T-helper 2 cell (primary cell): ENCODE results near the gene SLC1A2.

ENCODE experiments used
- DNase-seq, 5 experiments: peaks; one replicate each; pipeline versions ENCODE4 v3.0.0 to v3.0.0-alpha.2; 2012 to 2022

Gene SLC1A2

GRCh38 chr11:35267504-35267903, 151.9 kb downstream of the SLC1A2 start:
- DNase-seq, result no peak

- no peak for DNase-seq
Observed at GRCh38 chr11:35265755-35266454, 153.5 kb downstream of the SLC1A2 start.

DNA sequence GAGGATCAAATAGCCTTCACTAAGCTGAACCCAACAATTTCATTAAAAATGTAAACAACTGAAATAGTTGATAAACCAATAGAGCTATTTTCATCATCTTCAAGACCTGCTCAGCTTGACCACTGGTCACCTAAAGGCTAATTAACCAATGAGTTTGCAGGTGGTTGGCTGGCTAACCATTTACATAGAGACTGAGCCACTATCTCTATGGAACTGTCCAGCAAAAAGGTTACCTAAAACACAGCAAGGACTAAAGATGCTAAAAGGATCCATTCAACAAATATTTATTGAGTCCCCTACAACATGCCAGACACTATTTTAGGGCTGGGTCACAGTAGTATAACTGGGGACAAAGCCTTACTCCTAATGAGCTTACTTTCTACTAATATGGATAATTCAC, 156.6 kb downstream of the SLC1A2 start:
- no peak for DNase-seq

DNA sequence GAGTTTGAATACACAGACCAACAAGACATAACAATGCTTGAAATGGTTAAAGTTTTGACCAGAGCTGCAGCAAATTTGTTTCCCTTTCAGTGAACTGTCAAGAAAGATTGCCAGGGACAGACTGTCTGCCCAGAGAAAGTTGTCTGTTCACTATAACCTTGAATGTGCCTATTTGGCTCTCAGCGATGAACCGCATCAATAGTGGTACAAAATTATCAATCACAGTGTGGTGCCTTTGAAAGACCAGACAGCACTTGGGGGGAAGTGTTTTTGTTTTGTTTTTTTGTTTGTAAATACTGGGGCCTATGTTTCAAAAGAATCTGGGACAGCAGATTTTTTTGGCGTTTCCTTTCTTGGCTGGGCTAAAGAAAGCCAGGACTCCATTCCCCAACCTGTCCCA, 157.3 kb downstream of the SLC1A2 start:
- no peak for DNase-seq

DNA sequence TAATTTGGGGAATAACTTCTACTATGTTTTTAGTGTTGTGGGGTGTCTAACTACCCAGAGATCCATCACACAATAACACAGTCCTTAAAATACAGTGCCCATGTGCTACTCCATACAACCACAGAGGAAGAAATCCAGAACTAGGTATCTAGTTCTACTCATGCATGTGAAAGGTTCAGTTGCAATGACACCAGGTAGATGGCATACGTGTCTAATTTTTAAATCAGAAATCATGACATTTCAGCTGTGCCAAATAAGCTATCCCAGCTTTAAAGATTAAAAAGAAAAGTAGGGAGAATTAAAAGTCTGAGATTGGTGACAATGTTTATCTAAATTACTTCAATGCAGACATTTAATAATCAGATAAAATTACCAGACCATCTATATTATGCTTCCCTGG, 158.2 kb downstream of the SLC1A2 start:
- DNase-seq, result no peak

- DNase-seq, result no peak
Observed at GRCh38 chr11:35260342-35260985, 158.9 kb downstream of the SLC1A2 start.

- no peak for DNase-seq
Observed at GRCh38 chr11:35259529-35259928, 159.8 kb downstream of the SLC1A2 start.

DNA sequence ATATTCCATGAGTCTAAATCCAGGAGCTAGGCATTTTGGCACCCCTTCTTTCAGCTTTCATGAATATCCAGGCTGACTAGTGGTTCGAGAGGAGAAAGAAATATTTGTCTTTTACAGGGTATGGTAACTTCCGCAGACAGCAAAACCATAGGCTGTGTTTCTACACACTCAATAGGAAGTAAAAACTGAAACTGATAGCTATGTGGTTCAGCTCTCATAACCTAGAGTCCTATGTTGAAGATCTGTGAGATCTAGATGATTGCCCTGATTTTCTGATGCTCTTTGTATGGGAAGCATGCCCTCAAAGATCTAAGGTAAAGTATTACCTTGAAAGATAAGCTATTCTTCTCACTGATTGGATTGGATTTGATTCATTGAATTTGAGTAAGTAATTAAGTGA, 162.1 kb downstream of the SLC1A2 start:
- DNase-seq, result peak in 2 of 5 experiments; percentile 46 to 83

DNA sequence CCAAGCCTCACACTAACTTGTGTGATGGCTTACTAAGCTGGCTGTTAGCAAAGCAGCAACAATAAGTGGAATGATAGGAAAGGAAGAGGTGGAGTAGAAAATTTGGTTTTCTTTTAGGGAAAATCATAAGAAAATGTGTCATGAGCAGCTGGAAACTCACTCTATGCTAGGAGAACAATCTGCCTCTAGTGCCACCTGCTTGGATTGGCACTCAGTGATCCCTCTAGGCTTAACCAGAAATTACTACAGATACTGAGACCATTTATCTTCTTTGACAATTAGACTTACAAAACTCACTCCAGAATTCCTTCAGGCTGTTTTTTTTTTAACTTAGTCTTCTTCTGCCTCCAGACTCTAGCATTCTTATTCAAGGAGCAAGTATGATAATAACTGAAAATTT, 163.1 kb downstream of the SLC1A2 start:
- no peak for DNase-seq

- no peak for DNase-seq
Observed at GRCh38 chr11:35255514-35255913, 163.8 kb downstream of the SLC1A2 start.

DNA sequence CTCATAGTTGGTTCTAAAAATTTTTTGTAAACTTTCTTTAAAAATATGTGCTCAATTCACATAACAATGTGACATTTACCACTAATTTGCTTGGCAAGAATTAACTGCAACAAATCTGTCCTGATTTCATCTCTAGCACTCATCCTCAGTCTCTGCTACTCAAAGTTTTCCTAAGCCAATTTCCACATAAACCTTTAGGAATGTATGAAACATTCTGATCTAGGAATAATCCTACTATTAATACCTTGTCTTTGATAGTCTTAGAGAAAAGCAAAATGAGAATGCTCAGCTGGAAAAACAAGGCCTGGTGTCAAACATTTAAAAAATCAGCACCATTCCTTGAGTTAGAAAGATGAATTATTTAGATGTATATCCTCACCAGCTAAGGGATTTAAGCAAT, 166.1 kb downstream of the SLC1A2 start:
- no peak for DNase-seq

- no peak for DNase-seq
Observed at GRCh38 chr11:35250621-35251020, 168.7 kb downstream of the SLC1A2 start.

- no peak for DNase-seq
Observed at GRCh38 chr11:35250192-35250591, 169.2 kb downstream of the SLC1A2 start.

DNA sequence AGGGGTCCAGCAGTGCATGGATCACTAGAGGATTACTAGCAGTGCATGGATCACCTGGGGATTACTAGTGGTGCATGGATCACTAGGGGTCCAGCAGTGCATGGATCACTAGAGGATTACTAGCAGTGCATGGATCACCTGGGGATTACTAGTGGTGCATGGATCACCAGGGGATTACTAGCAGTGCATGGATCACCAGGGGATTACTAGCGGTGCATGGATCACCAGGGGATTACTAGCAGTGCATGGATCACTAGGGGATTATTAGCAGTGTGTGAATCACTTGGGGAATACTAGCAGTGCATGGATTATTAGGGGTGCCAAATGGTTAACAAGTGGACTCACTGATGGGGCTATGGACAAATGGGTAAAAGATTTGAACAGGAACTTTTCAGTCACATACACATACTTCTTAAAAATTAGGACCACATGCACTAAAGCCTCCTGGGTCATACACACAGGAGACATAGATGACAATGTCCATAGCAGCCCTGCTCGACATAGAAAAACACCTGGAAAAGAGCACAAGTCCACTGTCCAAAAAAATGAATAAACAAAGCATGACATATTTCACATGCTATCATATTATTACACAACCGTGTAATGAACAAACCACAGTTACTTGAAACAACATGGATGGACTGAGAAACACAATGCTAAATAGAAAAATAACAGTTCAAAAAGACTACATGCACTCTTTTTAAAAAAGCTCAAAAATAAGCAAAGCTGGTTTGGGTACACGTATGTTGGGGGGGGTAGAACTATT, 170.6 kb downstream of the SLC1A2 start:
- DNase-seq, result no peak

DNA sequence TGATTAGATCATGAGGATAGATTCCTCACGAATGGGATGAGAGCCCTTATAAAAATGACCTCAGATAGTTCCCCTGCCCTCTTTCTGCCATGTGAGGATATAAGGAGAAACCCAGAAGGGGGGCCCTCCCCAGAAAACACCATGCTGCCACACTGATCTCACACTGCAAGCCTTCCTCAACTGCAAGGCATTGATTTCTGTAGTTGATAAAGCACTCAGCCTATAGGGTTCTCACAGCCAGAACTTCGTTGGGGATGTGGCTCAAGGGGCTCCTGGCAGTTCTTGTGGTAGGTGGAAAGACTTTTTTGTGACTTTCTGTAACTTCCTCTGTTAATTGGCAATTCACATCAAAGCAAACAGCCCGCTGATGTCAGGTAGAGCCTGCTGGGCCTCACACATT, 171.5 kb downstream of the SLC1A2 start:
- peak in 2 of 5 experiments; percentile 70 to 80 for DNase-seq

- peak in 4 of 5 experiments; percentile 9 to 95 (median 68) for DNase-seq
Observed at GRCh38 chr11:35247428-35247827, 171.9 kb downstream of the SLC1A2 start.

DNA sequence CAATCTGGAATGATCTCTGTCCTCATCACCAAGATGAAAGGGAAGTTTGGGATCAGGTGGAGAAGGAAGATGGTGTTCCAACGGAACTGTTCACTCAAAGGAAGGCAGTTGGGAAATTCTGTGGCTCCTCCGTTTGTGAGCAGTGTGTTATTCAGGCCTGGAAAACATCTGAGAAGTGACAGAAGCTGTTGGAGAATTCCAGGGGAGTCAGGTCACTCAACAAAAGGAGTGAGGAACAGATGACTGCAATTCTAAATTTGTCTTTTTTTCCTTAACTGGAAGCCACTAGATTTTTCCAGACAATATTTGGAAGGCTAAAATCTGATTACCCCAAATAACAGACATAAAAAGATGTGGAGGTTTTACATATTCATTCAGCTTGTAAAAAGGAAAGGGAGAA, 172.6 kb downstream of the SLC1A2 start:
- no peak for DNase-seq

GRCh38 chr11:35245786-35246185, 173.6 kb downstream of the SLC1A2 start:
- DNase-seq, result no peak

DNA sequence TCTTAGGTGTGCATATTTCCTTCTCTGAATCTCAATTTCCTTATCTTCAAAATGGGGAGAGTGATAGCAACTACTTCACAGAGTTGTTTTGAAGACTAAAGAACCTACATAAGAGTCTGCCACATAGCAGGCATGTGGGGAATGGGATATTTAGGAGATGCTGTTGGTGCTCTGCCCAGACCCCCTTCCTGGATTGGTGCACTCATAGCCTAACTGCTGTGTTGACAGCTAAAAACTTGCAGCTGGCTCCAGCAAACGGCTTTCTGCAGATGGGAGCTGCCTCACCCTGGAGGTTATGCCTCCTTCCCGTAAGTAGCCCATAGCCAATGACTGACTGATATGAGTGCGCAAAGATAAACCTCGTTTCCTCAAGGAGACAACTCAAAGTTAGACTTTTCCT, 174.3 kb downstream of the SLC1A2 start:
- DNase-seq, result no peak

- DNase-seq, result no peak
Observed at GRCh38 chr11:35243774-35244173, 175.6 kb downstream of the SLC1A2 start.

- DNase-seq, result peak in 1 of 5 experiments; percentile 62
Observed at GRCh38 chr11:35242412-35243242, 176.7 kb downstream of the SLC1A2 start.

- DNase-seq, result peak in 1 of 5 experiments; percentile 46
Observed at GRCh38 chr11:35241531-35241930, 177.8 kb downstream of the SLC1A2 start.

DNA sequence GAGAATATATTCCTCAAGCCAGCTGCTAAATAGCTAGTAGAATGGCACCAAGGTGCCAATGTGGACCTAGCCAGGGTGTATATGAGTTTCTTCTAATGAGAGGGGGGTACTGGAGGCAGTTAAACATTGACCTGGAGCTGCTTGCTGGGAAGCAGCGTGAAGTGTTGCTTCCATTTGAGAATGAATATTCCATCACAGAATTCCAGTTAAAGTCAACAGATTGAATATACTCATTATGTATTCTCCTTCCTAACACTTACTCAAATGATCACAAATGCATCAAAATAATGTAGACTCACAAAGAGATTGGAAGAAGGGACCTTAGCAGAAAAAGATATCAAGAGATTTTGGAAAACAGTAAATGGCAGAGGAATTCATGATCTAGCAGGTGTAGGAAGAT, 178.3 kb downstream of the SLC1A2 start:
- no peak for DNase-seq
